HS-5 (cell line): ENCODE results near the gene IL13RA1.
A peak's percentile ranks its signal among the peaks of the same experiment; 100 is the strongest.
"Not testable (repeated sequence)": the region's sequence is repeated elsewhere in the genome, so short reads cannot be mapped to it uniquely, and the experiment has no call there.

Experiments
- DNase-seq: peaks from one replicate; pipeline ENCODE4 v3.0.0-alpha.2; 2012; ENCODE audit warnings: low read depth

The IL13RA1 gene

GRCh38 chrX:118729042-118729652, 1.7 kb downstream of the IL13RA1 start:
- DNase-seq, result no peak

GRCh38 chrX:118730500-118731247, 3.3 kb downstream of the IL13RA1 start:
- peak; percentile 68 for DNase-seq

- not testable (repeated sequence) for DNase-seq
Observed at GRCh38 chrX:118732551-118732950, 5.1 kb downstream of the IL13RA1 start.

GRCh38 chrX:118734909-118735308, 7.5 kb downstream of the IL13RA1 start:
- no peak for DNase-seq

- DNase-seq, result no peak
Observed at GRCh38 chrX:118736394-118737010, 9.1 kb downstream of the IL13RA1 start.

- DNase-seq, result no peak
Observed at GRCh38 chrX:118739577-118739976, 12.2 kb downstream of the IL13RA1 start.

GRCh38 chrX:118740276-118740889, 13.0 kb downstream of the IL13RA1 start:
- DNase-seq, result no peak

- DNase-seq, result no peak
Observed at GRCh38 chrX:118742176-118742575, 14.8 kb downstream of the IL13RA1 start.

- DNase-seq, result no peak
Observed at GRCh38 chrX:118745570-118745969, 18.2 kb downstream of the IL13RA1 start.

- no peak for DNase-seq
Observed at GRCh38 chrX:118751950-118752783, 24.8 kb downstream of the IL13RA1 start.

GRCh38 chrX:118755633-118756032, 28.2 kb downstream of the IL13RA1 start:
- no peak for DNase-seq

GRCh38 chrX:118756101-118756500, 28.7 kb downstream of the IL13RA1 start:
- DNase-seq, result no peak

GRCh38 chrX:118758511-118758910, 31.1 kb downstream of the IL13RA1 start:
- no peak for DNase-seq

GRCh38 chrX:118760025-118760424, 32.6 kb downstream of the IL13RA1 start:
- no peak for DNase-seq

- DNase-seq, result no peak
Observed at GRCh38 chrX:118761939-118762707, 34.7 kb downstream of the IL13RA1 start.

- no peak for DNase-seq
Observed at GRCh38 chrX:118763489-118763888, 36.1 kb downstream of the IL13RA1 start.

- DNase-seq, result no peak
Observed at GRCh38 chrX:118764122-118764521, 36.7 kb downstream of the IL13RA1 start.

- DNase-seq, result no peak
Observed at GRCh38 chrX:118770133-118770760, 42.8 kb downstream of the IL13RA1 start.

GRCh38 chrX:118772051-118772450, 44.6 kb downstream of the IL13RA1 start:
- DNase-seq, result no peak

- DNase-seq, result no peak
Observed at GRCh38 chrX:118773782-118774181, 46.4 kb downstream of the IL13RA1 start.

GRCh38 chrX:118779581-118779980, 52.2 kb downstream of the IL13RA1 start:
- DNase-seq, result no peak
